OCI-LY7 (cell line): ENCODE data around the gene VAMP5. TPM values are rescaled to one million over a fixed set of nuclear protein-coding genes. Genes with fewer than 3 reads are reported as not detected.

Experiments used
- BruUV-seq: library from RNA; stranded (reverse); fragments of 400-500 nt; replicated peaks from 2 replicates; lab custom pipeline; 2021; lab: Mats Ljungman, UMichigan
- CTCF ChIA-PET: fragments of 300-600 bp; sonication (Branson Sonifier 250); formaldehyde crosslinking; loops from one replicate; lab custom pipeline; 2022; ENCODE audit warnings: antibody characterized with exemption; ENCODE audit not compliant: unreplicated experiment; lab: Charles Lee
- POLR2A ChIA-PET: fragments of 300-600 bp; sonication (Branson Sonifier 250); formaldehyde crosslinking; loops from one replicate; lab custom pipeline; 2022; ENCODE audit warnings: antibody characterized with exemption; lab: Charles Lee
- DNase-seq: peaks from one replicate; pipeline ENCODE4 v3.0.0-alpha.2; 2015; ENCODE audit warnings: low spot score
- H2AFZ ChIP-seq: fragments of 200-600 bp; sonication (generic), shearing (Covaris generic); 2 replicates; pipeline ENCODE4 v1.6.1; 2014; ENCODE audit warnings: mild to moderate bottlenecking, antibody characterized with exemption, low read length, moderate library complexity
- H3K27ac ChIP-seq: fragments of 200-600 bp; sonication (generic); 2 replicates; pipeline ENCODE4 v1.5.1; 2014; ENCODE audit warnings: mixed run types, low read depth, mild to moderate bottlenecking, moderate library complexity, low read length, inconsistent platforms; ENCODE audit not compliant: poor library complexity, severe bottlenecking
- H3K36me3 ChIP-seq: fragments of 200-600 bp; sonication (generic); 2 replicates; pipeline ENCODE4 v1.6.1; 2014; ENCODE audit warnings: mild to moderate bottlenecking, antibody characterized with exemption, low read length, moderate library complexity, mixed read lengths; ENCODE audit not compliant: insufficient read depth
- H3K4me1 ChIP-seq: fragments of 200-600 bp; sonication (generic); 2 replicates; pipeline ENCODE4 v1.5.1; 2014; ENCODE audit warnings: mild to moderate bottlenecking, low read length; ENCODE audit not compliant: insufficient read depth, poor library complexity, severe bottlenecking
- H3K4me2 ChIP-seq: fragments of 200-600 bp; sonication (generic); 2 replicates; pipeline ENCODE4 v1.6.1; 2014; ENCODE audit warnings: mild to moderate bottlenecking, low read length
- H3K4me3 ChIP-seq: fragments of 200-600 bp; sonication (generic); 2 replicates; pipeline ENCODE4 v1.5.1; 2014; ENCODE audit warnings: mild to moderate bottlenecking, low read depth, low read length; ENCODE audit not compliant: poor library complexity, severe bottlenecking
- H3K79me2 ChIP-seq: fragments of 200-600 bp; sonication (generic); 2 replicates; pipeline ENCODE4 v1.6.1; 2016; ENCODE audit warnings: low read depth, mild to moderate bottlenecking, low read length, moderate library complexity, mixed read lengths; ENCODE audit not compliant: insufficient read depth
- H3K9me2 ChIP-seq: fragments of 200-600 bp; sonication (generic); 2 replicates; pipeline ENCODE4 v1.6.1; 2016; ENCODE audit warnings: mild to moderate bottlenecking, low read length, mixed read lengths; ENCODE audit not compliant: insufficient read depth
- H3K9me3 ChIP-seq: fragments of 200-600 bp; sonication (generic); 2 replicates; pipeline ENCODE4 v1.6.1; 2014; ENCODE audit warnings: mild to moderate bottlenecking, mixed run types, low read length, mixed read lengths
- H4K20me1 ChIP-seq: fragments of 200-600 bp; sonication (generic); 2 replicates; pipeline ENCODE4 v1.6.1; 2014; ENCODE audit warnings: mild to moderate bottlenecking, antibody characterized with exemption, low read length, moderate library complexity, mixed read lengths; ENCODE audit not compliant: insufficient read depth
- CTCF ChIP-seq: fragments of 200-600 bp; sonication (generic); conservative IDR thresholded peaks from 2 replicates; pipeline ENCODE4 v1.5.1; 2014; ENCODE audit warnings: mild to moderate bottlenecking, antibody characterized with exemption, low read length, moderate library complexity, mixed read lengths
- EZH2phosphoT487 ChIP-seq: fragments of 200-600 bp; sonication (generic); IDR thresholded peaks from 2 replicates; pipeline ENCODE4 v1.6.1; 2018; ENCODE audit warnings: low read depth, borderline replicate concordance, mild to moderate bottlenecking, mixed run types, antibody characterized with exemption, low read length, moderate library complexity, mixed read lengths
- intact Hi-C: fragments of 100-400 bp; cut with micrococcal nuclease; formaldehyde crosslinking; loops from one replicate; pipeline ENCODE4 v1.10.0; 2022; ENCODE audit not compliant: unreplicated experiment
- total RNA-seq, 2 experiments: library from RNA; depleted of rRNA in 1 of 2; stranded (reverse); fragments of >200 nt in 1 of 2; shearing (Covaris generic) in 1 of 2; gene quantifications; 2 replicates each; pipeline ENCODE4 v1.2.3, GENCODE V29; 2014 to 2022

Gene VAMP5
- total RNA-seq, 2 experiments from 2014 or later = 3.0 to 3.9 TPM

- Histone ChIP-seq H3K9me3 (no peaks in the 10 kb centered on the region), H3K36me3 (peaks cover 25% of the 10 kb centered on the region), H3K9me2 (no peaks in the 10 kb centered on the region), H3K27ac (no peak overlapping the region), H4K20me1 (peaks cover 17% of the 10 kb centered on the region), H3K4me1 (peaks cover 22% of the 10 kb centered on the region), H3K4me2 (no peak overlapping the region), H3K4me3 (no peak overlapping the region), H3K79me2 (peaks cover 41% of the 10 kb centered on the region), H2AFZ (no peak overlapping the region)
- no TSS peak for BruUV-seq
- ChIA-PET CTCF (no interaction called here), POLR2A (interaction anchor here (0.7 to 6.7 kb wide), 7 partner anchors 9 to 209 kb away, joined by 3 to 48 read pairs (median 4); partner anchors contain the start of genes TGOLN2 and VAMP8)
- intact Hi-C loops = loop anchor here (5.0 kb wide), 1 partner anchor 99 kb away; no protein-coding TSS in a partner anchor
- no peak for TF ChIP-seq EZH2phosphoT487
- TF ChIP-seq CTCF = no peak
- no peak for DNase-seq
These were observed 47.8 kb upstream of the VAMP5 start for GRCh38 chr2:85536479-85536878.

- H3K9me2 ChIP-seq = no peaks in the 10 kb centered on the region
- peaks cover 31% of the 10 kb centered on the region for H4K20me1 ChIP-seq
- intact Hi-C loops = loop anchor here (1.0 to 5.0 kb wide), 3 partner anchors 78 to 211 kb away; partner anchors contain the start of genes TGOLN2 and USP39
- H2AFZ ChIP-seq = peak overlapping the region; percentile 46; the same call in 1 of the 2 replicates
- CTCF ChIA-PET = interaction anchor here (0.6 to 1.0 kb wide), 3 partner anchors 78 to 210 kb away, joined by 3 to 7 read pairs (median 5); no protein-coding TSS in a partner anchor
- H3K36me3 ChIP-seq = peaks cover 38% of the 10 kb centered on the region
- H3K4me3 ChIP-seq = peak overlapping the region; percentile 100
- POLR2A ChIA-PET = interaction anchor here (0.5 to 6.7 kb wide), 15 partner anchors 8 to 211 kb away, joined by 3 to 48 read pairs (median 5); partner anchors contain the start of genes C2orf68, GGCX, SH2D6 and TGOLN2
- peak; percentile 67 for DNase-seq
- H3K4me1 ChIP-seq = peaks cover 35% of the 10 kb centered on the region
- peaks cover 55% of the 10 kb centered on the region for H3K79me2 ChIP-seq
- TSS peak; percentile 87 for BruUV-seq
- peak overlapping the region; percentile 88 for H3K27ac ChIP-seq
- no peaks in the 10 kb centered on the region for H3K9me3 ChIP-seq
- peak overlapping the region; percentile 86 for H3K4me2 ChIP-seq
- TF ChIP-seq EZH2phosphoT487 = no peak
- TF ChIP-seq CTCF = 0 out of 2 replicates have a peak, but pooled peaks have one; percentile 42
These were observed 46.4 kb upstream of the VAMP5 start for GRCh38 chr2:85537600-85538506.
